GM12864 (cell line): Measurements from ENCODE around the gene ERI3.

ENCODE experiments used
- DNase-seq: peaks from one replicate; pipeline ENCODE4 v3.0.0-alpha.2; 2011; ENCODE audit warnings: low read depth
- H3K4me3 ChIP-seq: 2 replicates; pipeline ENCODE4 v1.5.1; 2011; ENCODE audit warnings: mild to moderate bottlenecking, low read depth, low read length, control low read depth
- TF ChIP-seq, protein P1 (sequence below): IDR thresholded peaks from 2 replicates; pipeline ENCODE4 v1.5.1; 2011; ENCODE audit warnings: low read depth, mild to moderate bottlenecking, moderate library complexity, low read length, control low read depth, inconsistent platforms; ENCODE audit errors: missing control alignments

ERI3 gene

GRCh38 chr1:44318097-44319088 lies 36.7 kb downstream of the ERI3 start:
- H3K4me3 ChIP-seq, result no peak overlapping the region
- DNase-seq, result no peak
- TF ChIP-seq, protein P1, sequence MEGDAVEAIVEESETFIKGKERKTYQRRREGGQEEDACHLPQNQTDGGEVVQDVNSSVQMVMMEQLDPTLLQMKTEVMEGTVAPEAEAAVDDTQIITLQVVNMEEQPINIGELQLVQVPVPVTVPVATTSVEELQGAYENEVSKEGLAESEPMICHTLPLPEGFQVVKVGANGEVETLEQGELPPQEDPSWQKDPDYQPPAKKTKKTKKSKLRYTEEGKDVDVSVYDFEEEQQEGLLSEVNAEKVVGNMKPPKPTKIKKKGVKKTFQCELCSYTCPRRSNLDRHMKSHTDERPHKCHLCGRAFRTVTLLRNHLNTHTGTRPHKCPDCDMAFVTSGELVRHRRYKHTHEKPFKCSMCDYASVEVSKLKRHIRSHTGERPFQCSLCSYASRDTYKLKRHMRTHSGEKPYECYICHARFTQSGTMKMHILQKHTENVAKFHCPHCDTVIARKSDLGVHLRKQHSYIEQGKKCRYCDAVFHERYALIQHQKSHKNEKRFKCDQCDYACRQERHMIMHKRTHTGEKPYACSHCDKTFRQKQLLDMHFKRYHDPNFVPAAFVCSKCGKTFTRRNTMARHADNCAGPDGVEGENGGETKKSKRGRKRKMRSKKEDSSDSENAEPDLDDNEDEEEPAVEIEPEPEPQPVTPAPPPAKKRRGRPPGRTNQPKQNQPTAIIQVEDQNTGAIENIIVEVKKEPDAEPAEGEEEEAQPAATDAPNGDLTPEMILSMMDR, result peak; percentile 76

- TF ChIP-seq, protein P1, result no peak
- H3K4me3 ChIP-seq, result no peak overlapping the region
- DNase-seq, result no peak
These were observed 38.8 kb downstream of the ERI3 start for GRCh38 chr1:44316231-44316759.

DNA sequence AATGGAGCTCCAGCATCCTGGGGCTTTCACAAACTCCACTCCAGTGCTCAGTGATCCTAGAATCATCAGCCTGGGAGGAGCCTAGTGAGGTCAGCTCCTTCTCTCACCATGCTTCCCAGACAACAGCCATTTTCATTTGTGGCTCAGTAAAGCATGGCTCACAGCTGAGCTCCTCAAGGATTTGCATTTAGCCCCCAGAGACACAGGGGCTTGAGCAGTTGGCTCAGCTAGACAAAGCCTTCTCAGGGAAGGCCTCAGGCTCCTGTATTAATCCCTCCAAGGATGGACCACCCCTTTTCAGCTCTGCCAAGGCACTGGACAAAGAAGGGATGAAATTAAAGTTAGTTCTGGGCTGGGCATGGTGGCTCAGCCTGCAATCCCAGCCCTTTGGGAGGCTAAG lies 39.5 kb downstream of the ERI3 start:
- H3K4me3 ChIP-seq, result no peak overlapping the region

GRCh38 chr1:44314452-44314851 lies 40.6 kb downstream of the ERI3 start:
- TF ChIP-seq, protein P1, result no peak
- H3K4me3 ChIP-seq, result no peak overlapping the region
- DNase-seq, result no peak

More for the DNA sequence above, 39.5 kb downstream of the ERI3 start:
- TF ChIP-seq, protein P1, result no peak
- DNase-seq, result no peak

DNA sequence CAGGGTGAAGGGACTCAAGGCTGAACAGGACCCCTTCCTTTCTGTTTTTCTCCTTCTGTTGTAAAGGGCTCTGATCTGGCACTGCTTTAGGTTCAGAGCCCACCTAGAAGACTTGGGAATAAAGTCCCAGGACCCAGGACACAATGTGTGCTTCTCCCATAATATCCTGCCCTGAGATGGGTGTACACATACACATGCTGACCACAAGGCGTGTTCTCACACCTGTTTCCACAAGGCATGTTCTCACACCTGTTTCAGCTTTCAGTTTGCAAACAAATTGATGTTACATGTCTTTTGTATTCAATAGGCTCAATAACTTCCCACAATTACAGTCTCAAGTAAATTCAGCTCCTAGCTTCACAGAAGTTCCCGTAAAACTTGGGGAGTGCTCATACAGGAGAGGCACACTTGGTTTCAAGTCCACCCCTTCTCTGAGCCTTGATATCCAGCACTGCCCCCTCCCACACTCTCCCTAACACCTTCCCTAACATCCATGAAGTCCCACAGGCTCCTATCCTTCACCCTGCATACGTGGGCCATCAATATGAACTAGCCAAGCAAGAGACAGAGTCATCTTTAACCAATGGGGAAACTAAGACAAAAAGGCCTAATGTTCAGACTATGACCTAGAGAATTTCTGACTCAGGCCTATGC lies 41.7 kb downstream of the ERI3 start:
- H3K4me3 ChIP-seq, result no peak overlapping the region
- TF ChIP-seq, protein P1, result no peak
- no peak for DNase-seq

- no peak for DNase-seq
- H3K4me3 ChIP-seq, result no peak overlapping the region
- TF ChIP-seq, protein P1, result no peak
These were observed 42.5 kb downstream of the ERI3 start for GRCh38 chr1:44312399-44313196.
